Esophagus squamous epithelium (tissue), 5 donors: ENCODE results near the gene POLR2H. TPM values are rescaled to one million over a fixed set of nuclear protein-coding genes. Genes with fewer than 3 reads are reported as not detected.

ENCODE experiments used
- DNase-seq: peaks from one replicate; lab custom pipeline; 2025; lab: John Stamatoyannopoulos, UW
- H3K27ac ChIP-seq, 4 donors: fragments of 200-600 bp; sonication (generic); one replicate each; pipeline ENCODE4 v1.5.1; 2016 to 2019; ENCODE audit warnings: mild to moderate bottlenecking in 1 of 4
- H3K27me3 ChIP-seq, 4 donors: fragments of 200-600 bp; sonication (generic); 1 replicate in 3 of 4; 2 replicates in 1 of 4; pipeline versions ENCODE4 v1.5.1 to v1.6.0; 2017 to 2021; ENCODE audit warnings: antibody characterized with exemption in 1 of 4
- H3K36me3 ChIP-seq, 3 donors: fragments of 200-600 bp; sonication (generic); one replicate each; pipeline ENCODE4 v1.5.1; 2016 to 2019
- H3K4me1 ChIP-seq, 3 donors: fragments of 200-600 bp; sonication (generic); one replicate each; pipeline ENCODE4 v1.5.1; 2017 to 2019
- H3K4me3 ChIP-seq, 4 donors: fragments of 200-600 bp; sonication (generic); 1 replicate in 3 of 4; 2 replicates in 1 of 4; pipeline ENCODE4 v1.5.1; 2016 to 2019; ENCODE audit warnings: mild to moderate bottlenecking in 2 of 4, moderate library complexity in 1 of 4
- H3K9me3 ChIP-seq, 3 donors: fragments of 200-600 bp; sonication (generic); one replicate each; pipeline ENCODE4 v1.5.1; 2016 to 2019
- CTCF ChIP-seq, 6 experiments: fragments of 450-650 bp in 4 of 6; fragments of 200-600 bp in 2 of 6; sonication (generic) in 2 of 6; IDR thresholded peaks; one replicate each; pipeline ENCODE4 v1.5.1; 2016 to 2019; ENCODE audit warnings: antibody characterized with exemption in 6 of 6, mild to moderate bottlenecking in 4 of 6, moderate library complexity in 4 of 6
- POLR2A ChIP-seq, 4 donors: fragments of 450-650 bp; IDR thresholded peaks; one replicate each; pipeline ENCODE4 v1.6.1; 2017; ENCODE audit warnings: antibody characterized with exemption in 4 of 4, mild to moderate bottlenecking in 4 of 4, moderate library complexity in 3 of 4
- WGBS, 2 donors: methylation state at CpG; one replicate each; pipeline ENCODE4 v1.1.5; 2018; 5-methylcytosine and 5-hydroxymethylcytosine counted together
- intact Hi-C: fragments of 100-400 bp; cut with DNase I; formaldehyde crosslinking; loops from one replicate; pipeline ENCODE4 v1.15.0; 2022
- total RNA-seq, 4 donors: library from RNA; depleted of rRNA; stranded (reverse); fragments of >200 nt; gene quantifications; one replicate each; pipeline ENCODE4 v1.1.0, GENCODE V29; 2016
- donor health status: DM: yes; HTN: yes; CAD: no.

POLR2H gene
- total RNA-seq, 4 donors from 2014 or later, result 49.5 to 98.5 (median 64.9) TPM

- TF ChIP-seq POLR2A (IDR thresholded peaks at IDR 0.05) (no peak), CTCF (IDR thresholded peaks at IDR 0.05) (no peak)
- 17 to 27% methylated on average over 5 of the region's 9 CpGs for WGBS, 2 donors
- Histone ChIP-seq H3K4me1 (no peaks in the 10 kb centered on the region), H3K27me3 (peaks cover 0 to 25% (median 0%) of the 10 kb centered on the region in 4 donors), H3K27ac (no peak overlapping the region), H3K36me3 (no peaks in the 10 kb centered on the region), H3K4me3 (no peak overlapping the region), H3K9me3 (no peaks in the 10 kb centered on the region)
- DNase-seq, result no peak
- intact Hi-C loops, result no loop called here
Measured at GRCh38 chr3:184399410-184399809, 37.9 kb downstream of the POLR2H start.

- DNase-seq, result no peak
- 77 to 78% methylated on average over 19 of the region's 20 CpGs for WGBS, 2 donors
- Histone ChIP-seq H3K27me3 (peaks cover 0 to 24% (median 0%) of the 10 kb centered on the region in 4 donors), H3K4me3 (no peak overlapping the region), H3K4me1 (no peaks in the 10 kb centered on the region), H3K36me3 (no peaks in the 10 kb centered on the region), H3K9me3 (no peaks in the 10 kb centered on the region), H3K27ac (no peak overlapping the region)
- intact Hi-C loops, result no loop called here
- TF ChIP-seq POLR2A (IDR thresholded peaks at IDR 0.05) (no peak), CTCF (IDR thresholded peaks at IDR 0.05) (no peak)
Measured at GRCh38 chr3:184405075-184406030, 43.8 kb downstream of the POLR2H start.

- Histone ChIP-seq H3K4me1 (no peaks in the 10 kb centered on the region), H3K9me3 (no peaks in the 10 kb centered on the region), H3K27me3 (no peaks in the 10 kb centered on the region), H3K4me3 (no peak overlapping the region), H3K36me3 (no peaks in the 10 kb centered on the region), H3K27ac (no peak overlapping the region)
- 84 to 100% methylated on average over 1 to 7 of the region's 8 CpGs for WGBS, 2 donors
- TF ChIP-seq POLR2A (IDR thresholded peaks at IDR 0.05) (no peak), CTCF (IDR thresholded peaks at IDR 0.05) (no peak)
- intact Hi-C loops, result no loop called here
- no peak for DNase-seq
Measured at GRCh38 chr3:184409331-184409926, 47.9 kb downstream of the POLR2H start.

GRCh38 chr3:184409946-184410500 lies 48.5 kb downstream of the POLR2H start:
- WGBS, 2 donors, result 72 to 100% methylated on average over 6 to 7 of the region's 12 CpGs
- DNase-seq, result no peak

More at GRCh38 chr3:184409946-184410500, 48.5 kb downstream of the POLR2H start:
- Histone ChIP-seq H3K27ac (no peak overlapping the region), H3K9me3 (no peaks in the 10 kb centered on the region), H3K4me1 (no peaks in the 10 kb centered on the region), H3K4me3 (no peak overlapping the region), H3K27me3 (no peaks in the 10 kb centered on the region), H3K36me3 (no peaks in the 10 kb centered on the region)
- intact Hi-C loops, result loop anchor here (10.0 kb wide), 2 partner anchors 105 to 135 kb away; no protein-coding TSS in a partner anchor
- TF ChIP-seq POLR2A (IDR thresholded peaks at IDR 0.05) (no peak), CTCF (IDR thresholded peaks at IDR 0.05) (no peak)
